Effector memory CD8-positive, alpha-beta T cell (primary cell): ENCODE measurements around the gene POLQ.
"Not testable (repeated sequence)": the region's sequence is repeated elsewhere in the genome, so short reads cannot be mapped to it uniquely, and the experiment has no call there.

Experiments
- ATAC-seq: fragments of 150-1000 bp; cut with Tn5 transposase; replicated peaks from 2 replicates; pipeline ENCODE4 v1.10.0; 2021; ENCODE audit warnings: mild to moderate bottlenecking, moderate library complexity
- DNase-seq, 3 experiments: peaks; one replicate each; pipeline ENCODE4 v3.0.0; 2021
- H3K27ac Mint-ChIP-seq, 2 donors: one replicate each; pipeline ENCODE4 v1.8.0; 2022; ENCODE audit warnings: mild to moderate bottlenecking in 2 of 2, mixed read lengths in 2 of 2, moderate library complexity in 2 of 2
- H3K27me3 Mint-ChIP-seq, 2 donors: one replicate each; pipeline ENCODE4 v1.8.0; 2022; ENCODE audit warnings: mixed read lengths in 2 of 2
- H3K36me3 Mint-ChIP-seq: one replicate; pipeline ENCODE4 v1.8.0; 2022; ENCODE audit warnings: mild to moderate bottlenecking, moderate library complexity, mixed read lengths; ENCODE audit not compliant: insufficient read depth
- H3K4me1 Mint-ChIP-seq, 2 donors: one replicate each; pipeline ENCODE4 v1.8.0; 2022; ENCODE audit warnings: low read depth in 2 of 2, mixed read lengths in 2 of 2
- H3K4me3 Mint-ChIP-seq, 2 donors: one replicate each; pipeline ENCODE4 v1.8.0; 2022; ENCODE audit warnings: mild to moderate bottlenecking in 2 of 2, mixed read lengths in 2 of 2, moderate library complexity in 2 of 2
- H3K9me3 Mint-ChIP-seq, 2 donors: one replicate each; pipeline ENCODE4 v1.8.0; 2022; ENCODE audit warnings: mixed read lengths in 2 of 2

The POLQ gene

GRCh38 chr3:121436074-121436473, 109.7 kb downstream of the POLQ start:
- Mint-ChIP-seq H3K36me3 (peaks cover 4% of the 10 kb centered on the region), H3K9me3 (no peaks in the 10 kb centered on the region), H3K27me3 (no peaks in the 10 kb centered on the region)

GRCh38 chr3:121431726-121432517, 113.9 kb downstream of the POLQ start:
- H3K4me3 Mint-ChIP-seq: peak overlapping the region; percentile 57 to 79
- DNase-seq (peak; percentile 24 to 38 (median 35)), ATAC-seq (peak; percentile 95)
- no peaks in the 10 kb centered on the region for H3K9me3 Mint-ChIP-seq
- peak overlapping the region; percentile 56 to 86 for H3K27ac Mint-ChIP-seq
- peaks cover 4% of the 10 kb centered on the region for H3K36me3 Mint-ChIP-seq
- peaks cover 2 to 9% of the 10 kb centered on the region in 2 donors for H3K4me1 Mint-ChIP-seq
- no peaks in the 10 kb centered on the region for H3K27me3 Mint-ChIP-seq

More at GRCh38 chr3:121436074-121436473, 109.7 kb downstream of the POLQ start:
- Mint-ChIP-seq H3K4me3 (no peak overlapping the region), H3K27ac (no peak overlapping the region), H3K4me1 (peaks cover 2 to 9% of the 10 kb centered on the region in 2 donors)
- ATAC-seq: no peak
- DNase-seq: no peak

GRCh38 chr3:121430664-121431215, 115.0 kb downstream of the POLQ start:
- Mint-ChIP-seq H3K4me3 (no peak overlapping the region), H3K4me1 (peaks cover 2 to 9% of the 10 kb centered on the region in 2 donors), H3K9me3 (no peaks in the 10 kb centered on the region), H3K36me3 (peaks cover 4% of the 10 kb centered on the region), H3K27me3 (no peaks in the 10 kb centered on the region), H3K27ac (peak overlapping the region; percentile 56 to 86)
- DNase-seq: no peak
- no peak for ATAC-seq

GRCh38 chr3:121424549-121424948, 121.2 kb downstream of the POLQ start:
- Mint-ChIP-seq H3K27me3 (no peaks in the 10 kb centered on the region), H3K27ac (no peak overlapping the region), H3K9me3 (no peaks in the 10 kb centered on the region), H3K4me3 (no peak overlapping the region), H3K36me3 (no peaks in the 10 kb centered on the region), H3K4me1 (no peaks in the 10 kb centered on the region)
- ATAC-seq: no peak
- no peak for DNase-seq

DNA sequence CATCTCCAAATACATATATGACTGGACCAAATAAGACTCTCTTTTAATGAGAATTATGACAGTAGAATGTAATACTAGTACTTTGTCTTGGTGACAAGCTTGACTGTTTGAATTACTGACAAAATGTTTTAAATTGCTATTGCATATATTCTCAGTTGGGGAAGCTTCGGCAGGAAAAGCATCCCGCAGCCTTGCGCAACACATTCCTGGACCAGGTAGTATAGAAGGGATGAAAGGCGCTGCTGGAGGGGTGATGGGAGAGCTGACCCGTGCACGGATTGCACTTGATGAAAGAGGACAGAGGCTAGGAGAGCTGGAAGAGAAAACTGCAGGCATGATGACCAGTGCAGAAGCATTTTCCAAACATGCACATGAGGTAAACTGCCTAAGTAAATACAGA, 127.6 kb downstream of the POLQ start:
- DNase-seq (no peak), ATAC-seq (no peak)
- no peak overlapping the region for H3K27ac Mint-ChIP-seq
- no peaks in the 10 kb centered on the region for H3K9me3 Mint-ChIP-seq
- no peaks in the 10 kb centered on the region for H3K36me3 Mint-ChIP-seq
- H3K4me1 Mint-ChIP-seq: no peaks in the 10 kb centered on the region
- no peak overlapping the region for H3K4me3 Mint-ChIP-seq
- H3K27me3 Mint-ChIP-seq: no peaks in the 10 kb centered on the region

DNA sequence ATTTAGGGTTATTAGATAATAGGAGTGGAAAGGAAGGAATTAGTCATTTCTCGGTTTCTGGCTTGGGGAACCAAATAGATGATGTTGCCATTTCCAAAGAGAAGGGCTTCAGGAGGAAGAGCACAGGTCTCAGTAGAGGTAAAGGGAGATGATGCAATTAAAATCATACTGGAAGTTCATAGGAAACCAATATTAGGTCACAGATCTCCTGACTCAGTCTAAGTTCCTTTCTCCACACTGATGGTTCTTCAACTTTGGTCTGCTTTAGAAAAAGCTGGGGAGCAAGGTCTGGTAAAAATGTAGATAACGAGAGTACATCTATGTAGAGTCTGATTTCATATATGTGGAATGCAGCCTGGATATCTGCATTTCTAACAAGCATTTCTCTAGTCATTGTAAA, 130.9 kb downstream of the POLQ start:
- Mint-ChIP-seq H3K36me3 (no peaks in the 10 kb centered on the region), H3K4me3 (no peak overlapping the region), H3K27me3 (no peaks in the 10 kb centered on the region), H3K4me1 (no peaks in the 10 kb centered on the region), H3K27ac (no peak overlapping the region), H3K9me3 (no peaks in the 10 kb centered on the region)
- ATAC-seq (no peak), DNase-seq (no peak)

- H3K9me3 Mint-ChIP-seq: no peaks in the 10 kb centered on the region
- H3K27ac Mint-ChIP-seq: no peak overlapping the region
- H3K4me1 Mint-ChIP-seq: no peaks in the 10 kb centered on the region
- H3K36me3 Mint-ChIP-seq: no peaks in the 10 kb centered on the region
- H3K4me3 Mint-ChIP-seq: no peak overlapping the region
- no peak for ATAC-seq
- no peaks in the 10 kb centered on the region for H3K27me3 Mint-ChIP-seq
- no peak for DNase-seq
These were observed 134.3 kb downstream of the POLQ start for GRCh38 chr3:121411523-121411922.

GRCh38 chr3:121405631-121406030, 140.2 kb downstream of the POLQ start:
- H3K27me3 Mint-ChIP-seq: no peaks in the 10 kb centered on the region
- ATAC-seq (no peak), DNase-seq (no peak)
- no peaks in the 10 kb centered on the region for H3K36me3 Mint-ChIP-seq
- no peaks in the 10 kb centered on the region for H3K9me3 Mint-ChIP-seq
- no peak overlapping the region for H3K4me3 Mint-ChIP-seq
- H3K4me1 Mint-ChIP-seq: no peaks in the 10 kb centered on the region
- no peak overlapping the region for H3K27ac Mint-ChIP-seq

GRCh38 chr3:121399820-121400219, 146.0 kb downstream of the POLQ start:
- H3K4me3 Mint-ChIP-seq: no peak overlapping the region
- no peak overlapping the region for H3K27ac Mint-ChIP-seq
- H3K4me1 Mint-ChIP-seq: no peaks in the 10 kb centered on the region
- no peak for ATAC-seq
- no peaks in the 10 kb centered on the region for H3K36me3 Mint-ChIP-seq
- H3K9me3 Mint-ChIP-seq: peaks cover 0 to 2% of the 10 kb centered on the region in 2 donors
- DNase-seq: no peak
- peaks cover 26 to 33% of the 10 kb centered on the region in 2 donors for H3K27me3 Mint-ChIP-seq

- H3K36me3 Mint-ChIP-seq, H3K27ac Mint-ChIP-seq, DNase-seq, H3K4me1 Mint-ChIP-seq, H3K4me3 Mint-ChIP-seq, ATAC-seq, H3K9me3 Mint-ChIP-seq: not testable (repeated sequence)
- H3K27me3 Mint-ChIP-seq: peaks cover 31 to 40% of the 10 kb centered on the region in 2 donors
These were observed 147.7 kb downstream of the POLQ start for GRCh38 chr3:121398051-121398450.

GRCh38 chr3:121395967-121396366, 149.8 kb downstream of the POLQ start:
- DNase-seq, H3K4me1 Mint-ChIP-seq, H3K9me3 Mint-ChIP-seq, H3K4me3 Mint-ChIP-seq, H3K36me3 Mint-ChIP-seq, ATAC-seq, H3K27ac Mint-ChIP-seq: not testable (repeated sequence)
- peaks cover 34 to 40% of the 10 kb centered on the region in 2 donors for H3K27me3 Mint-ChIP-seq

GRCh38 chr3:121388308-121388707, 157.5 kb downstream of the POLQ start:
- not testable (repeated sequence) for H3K27ac Mint-ChIP-seq, H3K4me1 Mint-ChIP-seq, ATAC-seq, H3K9me3 Mint-ChIP-seq, DNase-seq, H3K36me3 Mint-ChIP-seq, H3K4me3 Mint-ChIP-seq
- H3K27me3 Mint-ChIP-seq: peaks cover 3 to 18% of the 10 kb centered on the region in 2 donors
